H9 (cell line): ENCODE results near the gene GLI2. TPM values are rescaled to one million over a fixed set of nuclear protein-coding genes. Genes with fewer than 3 reads are reported as not detected.

ENCODE experiments used
- DNase-seq: peaks from one replicate; pipeline ENCODE4 v3.0.0-alpha.2; 2017
- H2AFZ ChIP-seq: one replicate; pipeline ENCODE4 v1.6.1; 2013; ENCODE audit warnings: mild to moderate bottlenecking, low read length, control low read depth, moderate library complexity
- H2AK5ac ChIP-seq: 2 replicates; pipeline ENCODE4 v1.6.1; 2013; ENCODE audit warnings: low read length, control low read depth, mixed read lengths; ENCODE audit not compliant: insufficient read length
- H2BK120ac ChIP-seq: one replicate; pipeline ENCODE4 v1.6.1; 2013; ENCODE audit warnings: low read depth, mild to moderate bottlenecking, low read length, control low read depth, inconsistent platforms; ENCODE audit not compliant: poor library complexity, severe bottlenecking
- H2BK12ac ChIP-seq: 2 replicates; pipeline ENCODE4 v1.6.1; 2013; ENCODE audit warnings: low read length, control low read depth, mixed read lengths, low read depth; ENCODE audit not compliant: insufficient read length
- H2BK15ac ChIP-seq: 2 replicates; pipeline ENCODE4 v1.6.1; 2013; ENCODE audit warnings: low read depth, low read length, control low read depth
- H2BK20ac ChIP-seq: one replicate; pipeline ENCODE4 v1.6.1; 2013; ENCODE audit warnings: low read depth, mild to moderate bottlenecking, low read length, control low read depth, inconsistent platforms; ENCODE audit not compliant: poor library complexity, severe bottlenecking
- H2BK5ac ChIP-seq: 2 replicates; pipeline ENCODE4 v1.6.1; 2013; ENCODE audit warnings: low read length, control low read depth, mixed read lengths; ENCODE audit not compliant: insufficient read length
- H3K14ac ChIP-seq: 2 replicates; pipeline ENCODE4 v1.6.1; 2013; ENCODE audit warnings: low read length, control low read depth; ENCODE audit not compliant: insufficient read depth
- H3K18ac ChIP-seq: 2 replicates; pipeline ENCODE4 v1.6.1; 2013; ENCODE audit warnings: low read depth, mild to moderate bottlenecking, mixed read lengths, low read length, control low read depth; ENCODE audit not compliant: insufficient read length
- H3K23ac ChIP-seq: 2 replicates; pipeline ENCODE4 v1.6.1; 2013; ENCODE audit warnings: low read length, control low read depth, mixed read lengths, low read depth; ENCODE audit not compliant: insufficient read length
- H3K23me2 ChIP-seq: 2 replicates; pipeline ENCODE4 v1.6.1; 2013; ENCODE audit warnings: low read depth, mild to moderate bottlenecking, mixed read lengths, low read length, control low read depth; ENCODE audit not compliant: insufficient read length, poor library complexity, severe bottlenecking
- H3K27ac ChIP-seq: 2 replicates; pipeline ENCODE4 v1.5.1; 2013; ENCODE audit warnings: low read length, control low read depth, mixed read lengths, low read depth; ENCODE audit not compliant: insufficient read length
- H3K27me3 ChIP-seq: 2 replicates; pipeline ENCODE4 v1.6.1; 2013; ENCODE audit warnings: low read length, control low read depth, inconsistent platforms; ENCODE audit not compliant: insufficient read depth
- H3K4ac ChIP-seq: 2 replicates; pipeline ENCODE4 v1.6.1; 2013; ENCODE audit warnings: low read depth, mild to moderate bottlenecking, control low read depth, inconsistent platforms, low read length, moderate library complexity
- H3K4me1 ChIP-seq: 2 replicates; pipeline ENCODE4 v1.6.1; 2013; ENCODE audit warnings: low read length, control low read depth, inconsistent platforms; ENCODE audit not compliant: insufficient read depth
- H3K4me2 ChIP-seq: 2 replicates; pipeline ENCODE4 v1.6.1; 2013; ENCODE audit warnings: low read length, control low read depth, mixed read lengths; ENCODE audit not compliant: insufficient read length, insufficient read depth
- H3K56ac ChIP-seq: 2 replicates; pipeline ENCODE4 v1.6.1; 2013; ENCODE audit warnings: low read depth, mild to moderate bottlenecking, mixed read lengths, low read length, control low read depth; ENCODE audit not compliant: insufficient read length
- H3K79me1 ChIP-seq: 2 replicates; pipeline ENCODE4 v1.6.1; 2013; ENCODE audit warnings: low read depth, mild to moderate bottlenecking, moderate library complexity, low read length, control low read depth, inconsistent platforms; ENCODE audit not compliant: insufficient read depth, poor library complexity, severe bottlenecking
- H3K79me2 ChIP-seq: 2 replicates; pipeline ENCODE4 v1.6.1; 2013; ENCODE audit warnings: low read length, control low read depth, inconsistent platforms; ENCODE audit not compliant: insufficient read depth
- H3K9ac ChIP-seq: 2 replicates; pipeline ENCODE4 v1.6.1; 2013; ENCODE audit warnings: low read length, control low read depth, mixed read lengths; ENCODE audit not compliant: insufficient read length; ENCODE audit errors: extremely low read depth
- H3K9me3 ChIP-seq: one replicate; pipeline ENCODE4 v1.6.1; 2013; ENCODE audit warnings: low read depth, low read length, inconsistent platforms; ENCODE audit not compliant: control insufficient read depth
- H3T11ph ChIP-seq: one replicate; pipeline ENCODE4 v1.6.1; 2013; ENCODE audit warnings: mild to moderate bottlenecking, low read length, control low read depth, inconsistent platforms
- H4K20me1 ChIP-seq: one replicate; pipeline ENCODE4 v1.6.1; 2013; ENCODE audit not compliant: control insufficient read depth, insufficient read length, insufficient read depth
- H4K5ac ChIP-seq: 2 replicates; pipeline ENCODE4 v1.6.1; 2013; ENCODE audit warnings: low read depth, mild to moderate bottlenecking, mixed read lengths, low read length, control low read depth; ENCODE audit not compliant: insufficient read length
- H4K8ac ChIP-seq: replicated peaks from 2 replicates; pipeline ENCODE4 v1.6.1; 2013; ENCODE audit warnings: low read length, control low read depth, mixed read lengths, low read depth; ENCODE audit not compliant: insufficient read length
- H4K91ac ChIP-seq: 2 replicates; pipeline ENCODE4 v1.6.1; 2013; ENCODE audit warnings: low read depth, mild to moderate bottlenecking, moderate library complexity, mixed read lengths, low read length, control low read depth; ENCODE audit not compliant: insufficient read length
- H3K27ac Mint-ChIP-seq, 3 experiments: 2 replicates in 2 of 3; 3 replicates in 1 of 3; pipeline ENCODE4 v1.8.0; 2020 to 2021; ENCODE audit warnings: mixed read lengths in 3 of 3, mild to moderate bottlenecking in 1 of 3, moderate library complexity in 1 of 3
- H3K27me3 Mint-ChIP-seq: 2 replicates; pipeline ENCODE4 v1.8.0; 2021; ENCODE audit warnings: low read depth, mild to moderate bottlenecking, moderate library complexity, mixed read lengths
- H3K36me3 Mint-ChIP-seq, 3 experiments: 2 replicates in 2 of 3; 3 replicates in 1 of 3; pipeline ENCODE4 v1.8.0; 2020 to 2021; ENCODE audit warnings: low read depth in 3 of 3, mixed read lengths in 3 of 3; ENCODE audit not compliant: insufficient read depth in 1 of 3
- H3K4me1 Mint-ChIP-seq, 2 experiments: 2 replicates each; pipeline ENCODE4 v1.8.0; 2020; ENCODE audit warnings: mixed read lengths in 2 of 2
- H3K4me3 Mint-ChIP-seq, 2 experiments: 2 replicates in 1 of 2; 3 replicates in 1 of 2; pipeline ENCODE4 v1.8.0; 2020 to 2021; ENCODE audit warnings: mild to moderate bottlenecking in 2 of 2, mixed read lengths in 2 of 2, moderate library complexity in 1 of 2
- H3K9me3 Mint-ChIP-seq, 2 experiments: 2 replicates in 1 of 2; 3 replicates in 1 of 2; pipeline ENCODE4 v1.8.0; 2020; ENCODE audit warnings: mild to moderate bottlenecking in 2 of 2, mixed read lengths in 2 of 2, moderate library complexity in 1 of 2
- WGBS: extraction: QIAGEN DNeasy Blood & Tissue Kit; methylation state at CpG from one replicate; pipeline ENCODE4 v1.1.7; 2013; ENCODE audit warnings: missing lambda C conversion rate, low lambda C conversion rate, mixed read lengths; ENCODE audit not compliant: insufficient read length; ENCODE audit errors: extremely low coverage; 5-methylcytosine and 5-hydroxymethylcytosine counted together
- total RNA-seq: library from RNA; stranded (reverse); gene quantifications from 2 replicates; pipeline ENCODE4 v1.2.1, GENCODE V29; 2021
- TF ChIP-seq, protein P1 (sequence below): fragments of 200-600 bp; sonication (generic); conservative IDR thresholded peaks from 3 replicates; pipeline ENCODE4 v1.8.0; 2021; ENCODE audit warnings: antibody characterized with exemption, mild to moderate bottlenecking

The GLI2 gene
- total RNA-seq, 1 experiment from 2014 or later, result 56.7 TPM

DNA sequence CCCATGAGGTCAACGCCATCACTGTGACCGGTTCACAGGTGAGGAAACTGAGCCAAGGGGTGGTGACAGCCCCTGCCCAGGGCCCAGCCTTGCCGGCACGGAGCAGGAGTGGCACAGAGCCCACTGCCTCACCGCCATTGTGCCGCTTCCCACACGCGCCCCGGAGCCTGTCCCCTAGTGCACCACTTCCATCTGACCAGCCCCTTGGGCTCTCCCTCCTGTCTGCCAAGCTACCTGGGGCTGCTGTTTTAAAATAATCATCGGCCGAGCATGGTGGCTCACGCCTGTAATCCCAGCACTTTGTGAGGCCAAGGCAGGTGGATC is 49.7 kb upstream of the GLI2 start:
- Histone ChIP-seq H3K79me1 (no peaks in the 10 kb centered on the region), H2BK120ac (no peak overlapping the region), H3T11ph (no peak overlapping the region), H4K20me1 (no peaks in the 10 kb centered on the region), H3K9me3 (no peaks in the 10 kb centered on the region), H3K23ac (no peak overlapping the region), H3K56ac (no peak overlapping the region), H3K4ac (no peak overlapping the region), H2AFZ (no peak overlapping the region), H4K5ac (no peak overlapping the region), H2BK20ac (no peak overlapping the region), H2AK5ac (no peak overlapping the region), H3K27me3 (no peaks in the 10 kb centered on the region), H4K8ac (no peak overlapping the region), H3K18ac (no peak overlapping the region), H3K23me2 (no peaks in the 10 kb centered on the region), H2BK15ac (no peak overlapping the region), H3K79me2 (no peaks in the 10 kb centered on the region), H3K4me2 (no peak overlapping the region), H3K27ac (no peak overlapping the region), H2BK5ac (no peak overlapping the region), H3K9ac (no peak overlapping the region), H3K14ac (no peak overlapping the region; the same call in 1 of the 2 replicates), H3K4me1 (no peaks in the 10 kb centered on the region), H4K91ac (no peak overlapping the region), H2BK12ac (no peak overlapping the region)
- TF ChIP-seq, protein P1, sequence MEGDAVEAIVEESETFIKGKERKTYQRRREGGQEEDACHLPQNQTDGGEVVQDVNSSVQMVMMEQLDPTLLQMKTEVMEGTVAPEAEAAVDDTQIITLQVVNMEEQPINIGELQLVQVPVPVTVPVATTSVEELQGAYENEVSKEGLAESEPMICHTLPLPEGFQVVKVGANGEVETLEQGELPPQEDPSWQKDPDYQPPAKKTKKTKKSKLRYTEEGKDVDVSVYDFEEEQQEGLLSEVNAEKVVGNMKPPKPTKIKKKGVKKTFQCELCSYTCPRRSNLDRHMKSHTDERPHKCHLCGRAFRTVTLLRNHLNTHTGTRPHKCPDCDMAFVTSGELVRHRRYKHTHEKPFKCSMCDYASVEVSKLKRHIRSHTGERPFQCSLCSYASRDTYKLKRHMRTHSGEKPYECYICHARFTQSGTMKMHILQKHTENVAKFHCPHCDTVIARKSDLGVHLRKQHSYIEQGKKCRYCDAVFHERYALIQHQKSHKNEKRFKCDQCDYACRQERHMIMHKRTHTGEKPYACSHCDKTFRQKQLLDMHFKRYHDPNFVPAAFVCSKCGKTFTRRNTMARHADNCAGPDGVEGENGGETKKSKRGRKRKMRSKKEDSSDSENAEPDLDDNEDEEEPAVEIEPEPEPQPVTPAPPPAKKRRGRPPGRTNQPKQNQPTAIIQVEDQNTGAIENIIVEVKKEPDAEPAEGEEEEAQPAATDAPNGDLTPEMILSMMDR, result no peak
- Mint-ChIP-seq H3K9me3 (no peaks in the 10 kb centered on the region), H3K4me3 (no peak overlapping the region), H3K27me3 (peaks cover 74% of the 10 kb centered on the region), H3K27ac (no peak overlapping the region), H3K4me1 (peaks cover 0 to 5% of the 10 kb centered on the region in 2 experiments; a peak in 3 of 4 replicates), H3K36me3 (no peaks in the 10 kb centered on the region)
- no CpG with 5 or more reads among the region's 12 CpGs for WGBS
- DNase-seq, result no peak
